Erythroblast (primary cell): ENCODE measurements around the gene GPR42.

ENCODE experiments used
- GATA1 ChIP-seq: IDR thresholded peaks from 2 replicates; pipeline ENCODE4 v1.6.1; 2011; ENCODE audit warnings: low read depth, mild to moderate bottlenecking, control low read depth, low read length, moderate library complexity
- POLR2A ChIP-seq: IDR thresholded peaks from 2 replicates; pipeline ENCODE4 v1.6.1; 2011; ENCODE audit warnings: mild to moderate bottlenecking, low read length

DNA sequence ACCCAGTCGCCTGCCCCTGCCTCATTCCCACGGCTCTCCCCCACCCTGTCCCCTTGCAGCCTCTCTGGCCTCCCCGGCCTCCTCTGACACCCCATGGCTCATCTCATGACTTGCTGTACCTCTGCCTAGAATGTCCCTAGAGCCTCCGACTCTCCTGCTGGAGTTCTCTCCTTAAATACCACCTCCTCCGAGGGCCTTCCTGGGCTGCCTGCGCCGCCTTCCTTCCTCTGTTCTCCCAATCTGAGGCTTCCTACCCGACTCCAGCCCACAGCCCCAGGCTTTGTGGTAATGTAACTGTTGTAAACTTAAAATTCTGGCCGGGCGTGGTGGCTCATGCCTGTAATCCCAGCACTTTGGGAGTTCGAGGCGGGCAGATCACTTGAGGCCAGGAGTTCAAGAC is 27.7 kb downstream of the GPR42 start:
- TF ChIP-seq POLR2A (no peak), GATA1 (no peak)
